Raji (cell line): ENCODE results near the gene MYO1F.

ENCODE experiments used
- POLR2A ChIP-seq: IDR thresholded peaks from 2 replicates; pipeline ENCODE4 v1.6.1; 2011; ENCODE audit warnings: low read depth, low read length, control low read depth; ENCODE audit not compliant: insufficient read depth

MYO1F gene

GRCh38 chr19:8475005-8475404 lies 102.2 kb downstream of the MYO1F start:
- no peak for TF ChIP-seq POLR2A

GRCh38 chr19:8473648-8474476 lies 103.4 kb downstream of the MYO1F start:
- TF ChIP-seq POLR2A = no peak
